HepG2 (cell line): Measurements from ENCODE around the gene GALNT18.

ENCODE experiments used
- ASH2L ChIP-seq: fragments of 300-600, 200-600 bp; sonication (generic); IDR thresholded peaks from 2 replicates; pipeline ENCODE4 v1.7.0; 2017; ENCODE audit warnings: low read depth, mild to moderate bottlenecking, moderate library complexity, mixed read lengths, low read length; ENCODE audit not compliant: insufficient read length
- EP300 ChIP-seq, 3 experiments: sonication (generic) in 1 of 3; formaldehyde crosslinking in 1 of 3; IDR thresholded peaks; 2 replicates each; pipeline versions ENCODE4 v1.5.1 to v1.6.1; 2011 to 2020; ENCODE audit warnings: low read depth in 2 of 3, low read length in 2 of 3, borderline replicate concordance in 1 of 3, improper control_type of control experiment in 1 of 3, mild to moderate bottlenecking in 1 of 3, missing genetic modification reagents in 1 of 3, moderate library complexity in 1 of 3
- MAFK ChIP-seq, 2 experiments: IDR thresholded peaks in 1 of 2; conservative IDR thresholded peaks in 1 of 2; 2 replicates each; pipeline ENCODE4 v1.6.1; 2011; ENCODE audit warnings: improper control_type of control experiment in 2 of 2, low read length in 2 of 2
- POLR2G ChIP-seq: fragments of 200-400 bp; formaldehyde crosslinking; IDR thresholded peaks from 2 replicates; pipeline ENCODE4 v1.6.1; 2018; ENCODE audit warnings: mild to moderate bottlenecking, low read depth, low read length, moderate library complexity
- ZNF274 ChIP-seq: sonication (generic); formaldehyde crosslinking; IDR thresholded peaks from 2 replicates; pipeline ENCODE4 v1.5.1; 2020; ENCODE audit warnings: mild to moderate bottlenecking, missing genetic modification reagents
- ZNF556 ChIP-seq: sonication (generic); formaldehyde crosslinking; IDR thresholded peaks from 2 replicates; pipeline ENCODE4 v1.4.0; 2020; ENCODE audit warnings: mild to moderate bottlenecking, missing genetic modification reagents, borderline replicate concordance

- no peak for TF ChIP-seq ASH2L
- no peak for TF ChIP-seq EP300 (IDR thresholded peaks at IDR 0.05; ENCODE audit: low read depth in 2 of 2, low read length in 2 of 2)
- TF ChIP-seq EP300 (CRISPR knock-in tag; IDR thresholded peaks at IDR 0.05; ENCODE audit: borderline replicate concordance): no peak
- TF ChIP-seq MAFK (conservative IDR thresholded peaks at IDR 0.05 in 1 of 2, IDR thresholded peaks at IDR 0.05 in 1 of 2; ENCODE audit: low read length in 2 of 2): no peak
- no peak for TF ChIP-seq POLR2G
- TF ChIP-seq ZNF556 (CRISPR knock-in tag): no peak
- no peak for TF ChIP-seq ZNF274
These were observed 967 bp upstream of the GALNT18 start for GRCh38 chr11:11622772-11623171.
